GM18520 (cell line): ENCODE results near the gene SH3RF1.
"Not testable (repeated sequence)": the region's sequence is repeated elsewhere in the genome, so short reads cannot be mapped to it uniquely, and the experiment has no call there.

Experiments used
- ATAC-seq: cut with Tn5 transposase; IDR thresholded peaks from one replicate; pipeline ENCODE4 v1.9.1; 2021; ENCODE audit not compliant: unreplicated experiment

The SH3RF1 gene

DNA sequence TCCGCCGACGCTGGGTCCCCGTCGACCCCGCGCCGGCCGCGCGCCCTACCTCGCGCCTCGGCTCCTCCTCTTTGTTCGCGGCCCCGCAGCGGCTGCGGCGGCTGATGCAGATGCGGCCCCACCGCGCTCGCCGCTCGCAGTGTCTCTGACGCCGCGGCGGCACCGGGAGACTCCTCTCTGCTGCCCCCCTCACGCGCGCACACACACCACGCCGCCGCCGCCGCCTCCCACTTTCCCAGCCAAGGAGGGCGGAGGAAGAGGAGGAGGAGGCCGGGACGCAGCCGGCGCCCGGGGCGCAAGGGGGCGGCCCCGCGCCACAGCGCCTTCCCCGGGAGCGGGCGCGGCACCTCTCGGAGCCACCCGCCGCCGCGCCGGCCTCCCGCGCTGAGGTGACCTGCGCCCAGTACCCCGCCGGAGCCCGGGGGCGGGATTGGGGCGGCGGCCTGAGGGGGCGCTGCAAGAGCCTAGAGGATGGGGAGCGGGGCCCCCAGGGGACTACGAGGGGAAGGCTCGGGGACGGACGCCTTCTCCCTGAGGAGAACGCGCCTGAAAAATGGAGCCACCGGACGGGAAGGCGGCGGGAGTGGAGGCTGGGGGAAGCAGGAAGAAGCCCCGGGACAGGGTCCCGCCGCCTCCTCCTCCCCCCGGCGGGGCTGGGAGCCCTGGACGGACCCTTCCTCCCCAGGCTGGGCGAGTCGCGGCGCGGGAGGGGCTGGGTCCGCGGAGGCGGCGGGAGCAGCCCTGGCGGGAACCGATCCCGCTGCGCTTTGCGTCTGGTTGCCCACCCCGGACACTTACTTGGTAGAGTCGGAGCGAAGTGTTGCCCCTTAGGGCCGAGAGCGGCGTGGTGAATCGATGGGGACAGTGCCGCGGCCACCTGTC, at the start of gene SH3RF1:
Gene SH3RF1 (minus strand): TSS at position 147 of the 882 bp plus-strand sequence. CDS start 1,744 bp downstream, outside the sequence.
- ATAC-seq = peak; percentile 49

DNA sequence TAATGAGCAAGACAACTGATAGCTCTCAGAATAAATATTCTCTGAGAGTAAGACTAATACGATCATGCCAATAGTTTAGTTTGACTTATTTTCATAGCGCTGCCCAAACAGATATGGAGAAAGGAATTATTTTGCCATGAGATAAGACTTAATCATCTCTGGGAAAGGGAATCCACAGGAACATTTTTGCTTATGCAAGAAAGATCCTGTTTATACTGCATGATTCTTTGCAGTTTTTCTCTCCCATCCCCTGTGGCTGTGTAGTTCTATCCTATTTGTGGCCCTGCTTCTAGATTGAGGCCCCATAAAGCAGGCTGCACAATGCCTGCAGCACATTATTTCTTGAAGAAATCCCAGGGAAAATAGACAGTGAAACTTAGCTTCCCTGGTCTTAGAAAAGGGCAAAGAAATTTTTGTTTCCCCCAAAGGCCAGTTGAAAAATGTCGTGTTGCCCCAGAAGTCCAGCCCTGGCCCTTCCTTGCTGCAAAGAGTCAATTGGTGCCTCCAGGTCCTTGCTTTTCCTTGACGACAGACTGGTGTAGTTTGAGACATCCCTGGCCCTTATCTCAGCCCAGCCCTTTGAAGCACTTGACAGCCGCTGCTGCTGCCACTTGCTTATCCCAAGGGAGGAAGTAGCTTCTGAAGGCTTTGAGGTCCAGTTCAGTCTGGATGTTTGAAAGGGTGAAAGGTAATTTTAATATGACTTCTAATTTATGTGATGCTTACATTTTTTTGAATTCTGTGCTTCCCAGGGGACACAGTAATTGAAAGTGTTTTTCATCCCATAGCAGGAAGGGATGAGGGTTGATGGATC, 45.0 kb upstream of the SH3RF1 start:
- no peak for ATAC-seq

DNA sequence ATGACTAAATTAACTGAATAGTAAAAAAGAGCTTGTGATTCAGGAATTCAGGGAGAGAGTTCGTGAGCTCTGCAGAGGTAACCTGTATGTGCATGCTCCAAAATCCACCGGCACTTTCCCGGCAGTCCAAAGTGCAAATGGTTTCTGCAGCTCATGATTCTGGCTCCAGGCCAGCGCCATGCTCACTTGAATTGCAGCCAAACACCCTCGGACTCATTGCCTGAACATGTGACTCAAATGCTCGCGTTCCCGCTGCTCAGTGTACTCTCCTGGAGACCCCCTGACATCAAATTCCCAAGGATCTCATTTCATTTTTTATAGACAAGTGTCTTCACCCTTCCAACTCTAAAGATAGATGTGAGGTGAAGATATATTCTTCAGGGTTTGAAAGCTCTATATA, 44.1 kb upstream of the SH3RF1 start:
- no peak for ATAC-seq

DNA sequence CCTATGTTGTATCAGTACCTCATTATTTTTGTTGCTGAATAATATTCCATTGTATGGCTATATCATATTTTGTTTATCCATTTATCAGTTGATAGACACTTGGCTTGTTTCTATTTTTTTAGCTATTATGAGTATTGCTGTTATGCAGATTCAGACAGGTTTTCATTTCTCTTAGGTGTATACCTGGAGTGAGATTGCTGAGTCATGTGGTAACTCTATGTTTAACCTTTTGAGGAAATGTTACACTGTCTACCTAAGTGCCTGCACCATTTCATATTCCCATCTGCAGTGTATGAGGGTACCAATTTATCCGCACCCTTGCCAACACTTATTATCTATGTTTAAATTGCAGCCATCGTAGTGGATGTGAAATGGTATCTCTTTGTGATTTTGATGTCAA, 43.0 kb upstream of the SH3RF1 start:
- no peak for ATAC-seq

DNA sequence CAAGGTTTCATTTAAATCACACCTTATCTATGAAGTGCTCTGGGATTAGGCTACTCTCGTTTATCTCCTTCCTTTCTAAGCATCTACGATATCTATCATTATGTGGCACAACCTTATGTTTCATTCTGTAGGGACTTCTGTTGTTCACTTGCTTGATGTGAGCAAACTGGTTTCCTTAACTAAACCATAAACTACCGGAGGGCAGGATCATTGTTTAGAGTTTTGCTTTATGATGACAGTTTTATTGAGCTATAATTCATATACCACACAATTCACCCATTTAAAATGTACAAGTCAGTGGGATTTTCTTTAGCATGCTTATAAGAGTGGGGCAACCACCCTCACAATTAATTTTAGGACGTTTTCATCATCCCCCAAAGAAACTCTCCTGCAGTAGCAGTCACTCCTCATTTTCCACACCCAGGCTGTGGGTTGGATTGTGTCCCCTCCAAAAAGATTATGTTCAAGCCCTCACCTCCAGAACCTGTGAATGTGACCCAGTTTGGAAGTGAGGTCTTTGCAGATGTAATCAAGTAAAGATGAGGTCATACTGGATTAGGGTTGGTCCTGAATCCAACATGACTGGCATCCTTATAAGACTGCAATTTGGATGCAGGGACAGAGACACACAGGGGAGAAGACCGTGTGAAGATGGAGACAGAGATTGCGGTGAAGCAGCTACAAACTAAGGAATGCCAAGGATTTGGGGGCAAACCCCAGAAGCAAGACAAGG, 42.1 kb upstream of the SH3RF1 start:
- no peak for ATAC-seq

DNA sequence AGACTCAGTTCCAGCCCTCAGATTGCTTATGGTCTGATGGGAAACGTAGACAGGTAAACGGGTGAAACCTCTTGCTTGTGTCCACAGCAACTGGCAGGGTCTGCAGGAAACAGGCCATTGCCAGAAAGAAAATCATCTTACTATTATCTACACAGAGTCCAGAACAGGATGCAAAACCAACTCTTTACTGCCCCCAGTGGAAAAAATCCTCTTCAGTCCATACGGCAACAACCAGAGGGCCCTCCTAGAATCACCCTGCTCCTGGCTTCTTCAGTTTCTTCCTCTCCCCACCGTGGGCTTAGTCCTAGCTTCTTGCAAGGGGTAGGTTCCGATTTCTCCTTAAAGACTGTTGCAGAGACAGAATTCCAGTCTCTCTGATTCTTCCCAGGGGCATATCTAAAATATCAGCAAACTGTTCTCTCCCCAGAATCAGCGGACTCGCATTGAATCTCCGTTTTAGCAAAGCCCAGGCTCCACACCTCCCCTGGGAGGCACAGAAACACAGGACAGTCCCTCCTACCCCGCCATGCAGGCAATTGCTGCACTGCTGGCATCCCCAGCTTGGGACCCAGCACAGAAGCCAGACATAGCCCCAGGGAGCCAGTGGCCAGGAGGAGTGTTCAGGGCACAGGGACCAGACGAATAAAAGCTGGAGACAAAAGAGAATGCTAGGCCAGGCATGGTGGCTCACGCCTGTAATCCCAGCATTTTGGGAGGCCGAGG, 41.0 kb upstream of the SH3RF1 start:
- peak; percentile 50 for ATAC-seq

DNA sequence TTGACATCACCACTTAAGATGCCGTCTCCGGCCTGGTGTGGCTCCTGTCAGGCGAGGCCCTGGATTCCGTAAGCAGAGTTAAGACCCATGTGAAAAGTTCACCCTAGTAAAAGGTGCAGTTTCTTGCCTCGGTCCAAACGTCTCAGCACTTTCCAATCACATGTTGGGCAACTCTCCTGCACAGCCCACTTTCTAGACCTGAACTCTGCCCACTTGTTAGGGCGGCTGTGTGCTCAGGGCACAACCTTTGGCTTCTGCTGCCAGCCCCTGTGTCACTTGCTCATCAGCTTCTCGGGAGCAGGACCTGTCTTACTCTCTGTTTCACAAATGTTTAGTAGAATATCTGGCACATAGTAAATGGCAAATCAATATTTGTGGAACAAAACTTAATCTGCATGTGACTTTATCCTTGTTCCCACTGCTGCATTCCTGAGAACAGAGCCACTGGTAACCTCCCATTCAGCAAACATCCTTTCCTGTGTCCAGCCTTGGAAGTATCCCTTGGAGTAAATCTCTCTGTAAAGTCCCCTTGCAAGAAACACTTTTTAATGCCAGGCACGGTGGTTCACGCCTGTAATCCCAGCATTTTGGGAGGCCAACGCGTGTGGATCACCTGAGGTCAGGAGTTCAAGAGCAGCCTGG, 38.7 kb upstream of the SH3RF1 start:
- ATAC-seq = no peak

DNA sequence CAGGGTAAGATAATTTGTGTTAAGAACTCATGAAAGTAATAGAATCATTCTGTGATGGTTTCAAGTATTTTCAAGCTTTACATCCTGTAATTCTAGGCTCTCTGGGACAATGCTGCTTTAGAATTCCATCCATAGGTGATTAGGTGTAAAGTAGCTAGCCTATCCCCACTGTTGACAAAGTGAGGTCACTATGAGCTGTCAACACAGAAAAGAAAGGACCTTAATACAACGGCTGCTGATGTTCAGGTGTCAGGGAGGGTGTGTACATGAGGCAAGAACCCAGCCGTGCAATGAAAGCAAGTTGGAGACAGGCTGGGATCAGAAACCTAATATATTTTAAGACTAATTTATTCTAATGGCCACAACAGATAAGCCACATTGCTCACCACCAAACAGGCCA, 36.8 kb upstream of the SH3RF1 start:
- ATAC-seq = no peak

DNA sequence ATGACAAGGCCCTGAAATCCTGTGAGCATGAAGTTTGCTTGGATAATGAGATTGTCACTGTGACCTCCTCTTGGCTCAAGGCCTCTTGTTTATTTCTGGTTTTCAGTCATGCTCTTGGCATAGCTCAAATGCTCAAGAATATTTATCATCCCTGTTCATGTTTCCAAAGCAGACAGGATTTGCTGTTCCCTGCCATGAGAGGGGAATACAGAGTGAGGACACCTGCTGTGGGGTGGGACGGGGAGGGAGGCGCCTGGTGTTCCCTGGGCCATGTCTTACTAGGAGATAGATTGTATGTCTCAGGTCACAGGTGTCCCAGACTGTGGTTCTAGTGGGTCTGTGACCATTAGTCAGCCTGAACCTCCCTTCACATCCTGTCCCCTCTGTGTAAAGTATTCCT, 34.9 kb upstream of the SH3RF1 start:
- no peak for ATAC-seq

DNA sequence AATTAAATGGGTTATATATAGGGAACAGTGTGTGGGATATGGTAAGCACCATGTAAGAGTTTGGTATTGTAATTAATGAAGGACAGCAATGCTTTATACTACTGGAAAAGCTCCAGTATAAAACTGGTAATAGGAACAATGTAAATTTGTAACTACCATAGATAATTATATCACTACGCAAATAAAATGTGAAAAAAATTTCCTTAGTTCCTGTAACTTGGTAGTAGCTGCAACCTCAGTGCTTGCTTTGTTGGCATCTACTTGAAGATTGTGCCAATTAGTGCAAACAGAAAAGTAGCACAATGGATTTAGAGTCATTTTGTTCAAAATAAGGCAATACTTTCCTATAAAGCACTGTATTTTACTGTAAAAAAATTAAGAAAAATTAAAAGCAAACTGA, 34.4 kb upstream of the SH3RF1 start:
- no peak for ATAC-seq

DNA sequence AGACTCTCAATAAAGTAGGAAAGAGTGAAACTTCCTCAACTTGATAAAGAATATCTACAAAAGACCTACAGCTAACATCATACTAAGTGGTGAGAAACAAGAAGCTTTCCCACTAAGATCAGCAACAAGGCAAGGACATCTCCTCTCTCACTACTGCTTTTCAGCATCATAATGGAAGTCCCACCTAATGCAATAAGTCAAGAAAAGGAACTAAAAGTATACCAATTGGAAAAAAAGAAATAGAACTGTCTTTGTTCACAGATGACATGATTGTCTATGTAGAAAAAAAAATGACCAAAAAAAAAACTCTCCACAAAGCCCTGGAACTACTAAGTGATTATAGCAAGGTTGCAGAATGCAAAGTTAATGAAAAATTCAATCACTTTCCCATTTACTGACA, 25.1 kb upstream of the SH3RF1 start:
- ATAC-seq = no peak

DNA sequence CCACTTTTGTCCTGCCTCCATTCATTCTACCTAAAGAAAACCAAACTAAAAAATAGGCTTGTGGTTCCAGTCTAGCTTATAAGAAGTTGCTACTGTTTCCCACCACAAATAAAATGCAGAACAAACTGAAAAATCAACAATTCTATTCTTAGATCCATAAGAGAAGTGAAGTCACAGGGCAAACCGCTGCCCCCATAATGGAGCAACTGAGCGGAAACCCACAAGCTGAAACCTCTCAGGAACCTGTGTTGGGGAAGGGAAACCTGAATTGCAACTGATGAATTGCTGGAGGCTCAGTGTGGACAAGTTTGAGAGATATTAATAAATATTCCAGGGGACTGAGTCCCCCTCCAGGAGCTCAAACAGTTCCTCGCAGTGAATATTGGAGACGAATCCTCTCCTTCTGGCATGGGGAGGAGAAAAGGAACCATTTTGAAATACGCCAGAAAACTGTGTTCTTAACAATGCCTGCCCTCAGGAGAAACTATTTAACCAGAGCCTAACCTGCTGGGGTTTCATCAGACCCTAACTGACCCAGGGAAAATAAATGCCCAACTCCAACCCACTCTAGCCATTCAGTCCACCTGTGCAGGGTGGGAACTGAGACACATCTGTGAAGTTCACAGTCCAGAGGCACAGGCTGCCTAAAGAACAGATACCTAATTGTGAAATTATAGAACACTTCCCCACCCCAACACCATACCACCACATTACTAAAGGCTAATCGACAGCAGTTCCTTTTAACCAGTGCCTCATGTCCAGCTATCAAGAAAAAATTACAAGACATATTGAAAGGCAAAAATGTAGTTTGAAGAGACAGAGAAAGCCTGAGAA, 22.8 kb upstream of the SH3RF1 start:
- ATAC-seq = peak; percentile 59

DNA sequence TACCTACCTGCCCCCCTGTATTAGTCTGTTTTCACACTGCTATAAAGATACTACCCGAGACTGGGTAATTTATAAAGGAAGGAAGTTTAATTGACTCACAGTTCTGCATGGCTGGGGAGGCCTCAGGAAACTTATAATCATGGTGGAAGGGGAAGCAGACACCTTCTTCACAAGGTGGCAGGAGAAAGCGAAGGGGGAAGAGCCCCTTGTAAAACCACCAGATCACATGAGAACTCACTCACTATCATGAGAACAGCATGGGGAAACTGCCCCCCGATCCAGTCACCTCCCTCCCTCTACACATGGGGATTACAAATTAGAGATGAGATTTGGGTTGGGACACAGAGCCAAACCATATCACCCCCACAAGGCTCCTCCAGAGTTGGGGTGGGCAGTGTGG, 17.2 kb upstream of the SH3RF1 start:
- not testable (repeated sequence) for ATAC-seq

DNA sequence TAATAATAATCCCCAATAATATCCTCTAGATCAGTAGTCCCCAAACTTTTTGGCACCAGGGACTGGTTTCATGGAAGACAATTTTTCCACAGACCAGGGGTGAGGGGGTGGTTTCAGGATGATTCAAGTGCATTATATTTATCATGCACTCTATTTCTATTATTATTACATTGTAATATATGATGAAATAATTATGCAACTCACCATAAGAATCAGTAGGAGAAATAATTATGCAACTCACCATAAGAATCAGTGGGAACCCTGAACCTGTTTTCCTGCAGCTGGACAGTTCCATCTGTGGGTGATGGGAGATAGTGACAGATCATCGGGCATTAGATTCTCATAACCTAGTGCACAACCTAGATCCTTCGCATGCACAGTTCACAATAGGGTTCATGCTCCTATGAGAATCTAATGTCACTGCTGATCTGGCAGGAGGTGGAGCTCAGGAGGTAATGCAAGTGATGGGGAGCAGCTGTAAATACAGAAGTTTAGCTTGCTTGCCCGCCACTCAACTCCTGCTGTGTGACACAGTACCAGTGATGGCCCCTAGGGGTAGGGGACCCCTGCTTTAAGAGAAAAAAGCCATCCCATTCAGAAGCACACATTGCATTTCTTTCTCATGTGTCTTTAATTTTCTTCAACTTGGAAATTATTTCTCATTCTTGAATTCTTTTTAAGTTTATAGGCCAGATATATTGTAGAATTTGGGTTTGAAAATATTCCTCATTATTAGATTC, 16.0 kb upstream of the SH3RF1 start:
- ATAC-seq = no peak

DNA sequence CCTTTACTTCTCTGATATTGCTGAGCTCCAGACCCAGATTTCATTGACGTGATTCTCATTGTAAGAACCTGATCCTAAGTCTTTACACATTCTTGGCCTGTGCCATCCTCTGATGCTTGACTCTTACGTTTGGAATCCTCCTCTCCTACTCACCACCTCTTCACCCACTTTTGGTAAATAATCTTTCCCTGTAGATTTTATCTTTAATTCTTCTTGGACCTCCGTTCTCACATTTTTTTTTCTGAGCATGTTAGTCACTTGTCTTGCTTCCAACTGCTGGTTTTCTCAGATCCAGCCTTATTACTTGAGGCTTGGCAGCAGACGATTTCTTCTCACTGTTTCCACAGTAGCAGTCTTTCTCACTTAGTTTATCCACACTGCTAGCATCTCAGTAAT, 12.4 kb upstream of the SH3RF1 start:
- no peak for ATAC-seq

DNA sequence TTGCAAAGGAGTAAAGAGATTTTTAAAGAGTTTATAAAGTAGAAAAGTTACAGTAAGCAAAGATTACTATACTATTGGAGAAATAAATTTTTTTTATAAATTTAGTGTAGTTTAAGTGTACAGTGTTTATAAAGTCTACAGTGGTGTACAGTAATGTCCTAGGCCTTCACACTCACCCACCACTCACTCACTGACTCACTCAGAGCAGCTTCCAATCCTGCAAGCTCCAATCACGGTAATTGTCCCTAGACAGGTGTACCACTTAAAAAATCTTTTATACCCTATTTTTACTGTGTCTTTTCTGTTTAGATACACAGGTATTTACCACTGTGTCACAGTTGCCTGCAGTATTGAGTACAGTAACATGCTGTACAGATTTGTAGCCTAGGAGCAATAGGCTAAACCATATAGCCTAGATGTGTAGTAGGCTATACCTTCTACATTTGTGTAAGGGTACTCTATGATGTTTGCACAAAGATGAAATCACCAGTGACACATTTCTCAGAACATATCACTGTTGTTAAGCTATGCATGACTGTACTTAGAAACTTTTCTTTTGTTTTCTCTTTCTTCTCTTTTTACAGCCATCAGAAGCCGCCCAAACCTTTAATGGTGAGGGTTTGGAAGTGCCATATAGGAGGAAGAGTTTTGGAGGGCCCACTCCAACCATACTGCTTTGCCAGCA, 11.8 kb upstream of the SH3RF1 start:
- ATAC-seq = no peak

DNA sequence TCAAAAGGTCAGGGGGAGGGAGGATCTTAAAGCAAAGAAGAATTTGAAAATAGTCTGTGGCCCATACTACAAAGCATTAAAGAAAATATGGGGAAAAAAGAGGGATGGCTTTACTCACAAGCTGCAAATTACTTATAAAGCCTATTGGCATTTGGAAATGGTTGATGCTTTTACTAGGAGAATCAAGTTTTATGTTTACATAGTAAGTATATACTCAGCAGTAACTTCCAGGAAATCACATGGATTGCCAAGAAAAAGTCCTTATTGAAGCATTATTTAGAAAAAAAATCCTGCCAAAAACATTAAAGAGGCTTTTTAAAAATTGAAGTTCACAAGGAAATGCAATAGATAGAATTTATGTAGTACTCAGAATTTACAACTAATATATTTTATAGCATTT, 8.4 kb upstream of the SH3RF1 start:
- ATAC-seq = no peak

DNA sequence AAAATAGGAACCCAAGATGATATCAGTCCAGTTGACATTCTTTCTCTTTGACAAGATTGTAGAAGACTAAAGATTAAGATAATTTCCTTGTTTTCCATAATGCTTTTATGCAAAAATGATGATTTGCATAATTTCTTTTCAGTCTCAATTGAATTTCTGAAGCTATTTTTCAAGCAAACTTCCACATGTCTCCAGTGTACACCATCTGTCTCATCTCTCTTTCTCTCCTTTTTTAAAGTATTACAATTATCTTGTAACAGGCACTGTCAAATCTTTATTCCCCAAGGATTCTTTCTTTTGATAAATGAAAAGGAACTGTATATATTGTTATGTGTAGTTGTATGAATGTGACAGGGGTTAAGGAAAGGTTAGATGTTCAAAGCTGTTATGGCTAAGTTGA, 7.9 kb upstream of the SH3RF1 start:
- no peak for ATAC-seq
